RWPE1 (cell line): Measurements from ENCODE around the gene BTF3L4.

Experiments
- CTCF ChIA-PET: fragments of 350-600 bp; sonication (Branson Sonifier 250); formaldehyde crosslinking; extraction: SDS; loops from one replicate; lab custom pipeline; 2021; lab: Yijun Ruan, JAX
- POLR2A ChIA-PET: fragments of 400-600 bp; formaldehyde crosslinking; extraction: SDS; loops from one replicate; lab custom pipeline; 2020; ENCODE audit warnings: antibody characterized with exemption; ENCODE audit not compliant: low non-redundant PET; lab: Yijun Ruan, JAX
- DNase-seq: peaks from one replicate; pipeline ENCODE4 v3.0.0; 2012; ENCODE audit warnings: low spot score
- H3K27ac ChIP-seq: fragments of 450-650 bp; 2 replicates; pipeline ENCODE4 v1.5.1; 2017
- CTCF ChIP-seq: fragments of 450-650 bp; conservative IDR thresholded peaks from 2 replicates; pipeline ENCODE4 v1.5.1; 2017; ENCODE audit warnings: low read depth, mild to moderate bottlenecking

Gene BTF3L4

GRCh38 chr1:52032124-52032784, 23.8 kb upstream of the BTF3L4 start:
- peak overlapping the region; percentile 83 for H3K27ac ChIP-seq
- no peak for TF ChIP-seq CTCF
- ChIA-PET POLR2A (no interaction called here), CTCF (no interaction called here)
- no peak for DNase-seq

GRCh38 chr1:52032785-52033131, 23.3 kb upstream of the BTF3L4 start:
- no peak for TF ChIP-seq CTCF
- ChIA-PET POLR2A (no interaction called here), CTCF (no interaction called here)
- no peak for DNase-seq
- peak overlapping the region; percentile 83 for H3K27ac ChIP-seq

GRCh38 chr1:52033190-52034049, 22.7 kb upstream of the BTF3L4 start, which contains the start of gene KTI12:
TSS of gene KTI12 (minus strand) at chr1:52033810. CDS start at chr1:52033761, 49 bp downstream.
- ChIA-PET CTCF (interaction anchor here (0.6 kb wide), 1 partner anchor 144 kb away, joined by 3 read pairs; no protein-coding TSS in a partner anchor), POLR2A (no interaction called here)
- peak within 1 kb of the TSS; percentile 83 for H3K27ac ChIP-seq
- DNase-seq: peak; percentile 75
- no peak for TF ChIP-seq CTCF

GRCh38 chr1:52034050-52034384, 22.1 kb upstream of the BTF3L4 start:
- TF ChIP-seq CTCF: no peak
- H3K27ac ChIP-seq: no peak overlapping the region; the same call in 1 of the 2 replicates
- no peak for DNase-seq
- POLR2A ChIA-PET: no interaction called here
- CTCF ChIA-PET: interaction anchor here (0.6 kb wide), 1 partner anchor 145 kb away, joined by 3 read pairs; no protein-coding TSS in a partner anchor

GRCh38 chr1:52037402-52037814, 18.7 kb upstream of the BTF3L4 start:
- CTCF ChIA-PET: interaction anchor here (0.6 kb wide), 1 partner anchor 430 kb away, joined by 3 read pairs; no protein-coding TSS in a partner anchor
- POLR2A ChIA-PET: interaction anchor here (0.6 kb wide), 1 partner anchor 18 kb away, joined by 3 read pairs; no protein-coding TSS in a partner anchor
- H3K27ac ChIP-seq: no peak overlapping the region
- no peak for DNase-seq
- no peak for TF ChIP-seq CTCF

- ChIA-PET CTCF (no interaction called here), POLR2A (interaction anchor here (0.6 to 0.7 kb wide), 2 partner anchors 17 to 258 kb away, joined by 3 to 4 read pairs; no protein-coding TSS in a partner anchor)
- DNase-seq: no peak
- no peak for TF ChIP-seq CTCF
- H3K27ac ChIP-seq: no peak overlapping the region
Observed at GRCh38 chr1:52037909-52038308, 18.2 kb upstream of the BTF3L4 start.
